H9 (cell line): Measurements from ENCODE around the gene IL25. TPM values are rescaled to one million over a fixed set of nuclear protein-coding genes. Genes with fewer than 3 reads are reported as not detected.

Source experiments
- DNase-seq: peaks from one replicate; pipeline ENCODE4 v3.0.0-alpha.2; 2017
- H2AFZ ChIP-seq: one replicate; pipeline ENCODE4 v1.6.1; 2013; ENCODE audit warnings: mild to moderate bottlenecking, low read length, control low read depth, moderate library complexity
- H2AK5ac ChIP-seq: 2 replicates; pipeline ENCODE4 v1.6.1; 2013; ENCODE audit warnings: low read length, control low read depth, mixed read lengths; ENCODE audit not compliant: insufficient read length
- H2BK120ac ChIP-seq: one replicate; pipeline ENCODE4 v1.6.1; 2013; ENCODE audit warnings: low read depth, mild to moderate bottlenecking, low read length, control low read depth, inconsistent platforms; ENCODE audit not compliant: poor library complexity, severe bottlenecking
- H2BK12ac ChIP-seq: 2 replicates; pipeline ENCODE4 v1.6.1; 2013; ENCODE audit warnings: low read length, control low read depth, mixed read lengths, low read depth; ENCODE audit not compliant: insufficient read length
- H2BK15ac ChIP-seq: 2 replicates; pipeline ENCODE4 v1.6.1; 2013; ENCODE audit warnings: low read depth, low read length, control low read depth
- H2BK20ac ChIP-seq: one replicate; pipeline ENCODE4 v1.6.1; 2013; ENCODE audit warnings: low read depth, mild to moderate bottlenecking, low read length, control low read depth, inconsistent platforms; ENCODE audit not compliant: poor library complexity, severe bottlenecking
- H2BK5ac ChIP-seq: 2 replicates; pipeline ENCODE4 v1.6.1; 2013; ENCODE audit warnings: low read length, control low read depth, mixed read lengths; ENCODE audit not compliant: insufficient read length
- H3K14ac ChIP-seq: 2 replicates; pipeline ENCODE4 v1.6.1; 2013; ENCODE audit warnings: low read length, control low read depth; ENCODE audit not compliant: insufficient read depth
- H3K18ac ChIP-seq: 2 replicates; pipeline ENCODE4 v1.6.1; 2013; ENCODE audit warnings: low read depth, mild to moderate bottlenecking, mixed read lengths, low read length, control low read depth; ENCODE audit not compliant: insufficient read length
- H3K23ac ChIP-seq: 2 replicates; pipeline ENCODE4 v1.6.1; 2013; ENCODE audit warnings: low read length, control low read depth, mixed read lengths, low read depth; ENCODE audit not compliant: insufficient read length
- H3K23me2 ChIP-seq: 2 replicates; pipeline ENCODE4 v1.6.1; 2013; ENCODE audit warnings: low read depth, mild to moderate bottlenecking, mixed read lengths, low read length, control low read depth; ENCODE audit not compliant: insufficient read length, poor library complexity, severe bottlenecking
- H3K27ac ChIP-seq: 2 replicates; pipeline ENCODE4 v1.5.1; 2013; ENCODE audit warnings: low read length, control low read depth, mixed read lengths, low read depth; ENCODE audit not compliant: insufficient read length
- H3K27me3 ChIP-seq: 2 replicates; pipeline ENCODE4 v1.6.1; 2013; ENCODE audit warnings: low read length, control low read depth, inconsistent platforms; ENCODE audit not compliant: insufficient read depth
- H3K4ac ChIP-seq: 2 replicates; pipeline ENCODE4 v1.6.1; 2013; ENCODE audit warnings: low read depth, mild to moderate bottlenecking, control low read depth, inconsistent platforms, low read length, moderate library complexity
- H3K4me1 ChIP-seq: 2 replicates; pipeline ENCODE4 v1.6.1; 2013; ENCODE audit warnings: low read length, control low read depth, inconsistent platforms; ENCODE audit not compliant: insufficient read depth
- H3K4me2 ChIP-seq: 2 replicates; pipeline ENCODE4 v1.6.1; 2013; ENCODE audit warnings: low read length, control low read depth, mixed read lengths; ENCODE audit not compliant: insufficient read length, insufficient read depth
- H3K56ac ChIP-seq: 2 replicates; pipeline ENCODE4 v1.6.1; 2013; ENCODE audit warnings: low read depth, mild to moderate bottlenecking, mixed read lengths, low read length, control low read depth; ENCODE audit not compliant: insufficient read length
- H3K79me1 ChIP-seq: 2 replicates; pipeline ENCODE4 v1.6.1; 2013; ENCODE audit warnings: low read depth, mild to moderate bottlenecking, moderate library complexity, low read length, control low read depth, inconsistent platforms; ENCODE audit not compliant: insufficient read depth, poor library complexity, severe bottlenecking
- H3K79me2 ChIP-seq: 2 replicates; pipeline ENCODE4 v1.6.1; 2013; ENCODE audit warnings: low read length, control low read depth, inconsistent platforms; ENCODE audit not compliant: insufficient read depth
- H3K9ac ChIP-seq: 2 replicates; pipeline ENCODE4 v1.6.1; 2013; ENCODE audit warnings: low read length, control low read depth, mixed read lengths; ENCODE audit not compliant: insufficient read length; ENCODE audit errors: extremely low read depth
- H3K9me3 ChIP-seq: one replicate; pipeline ENCODE4 v1.6.1; 2013; ENCODE audit warnings: low read depth, low read length, inconsistent platforms; ENCODE audit not compliant: control insufficient read depth
- H3T11ph ChIP-seq: one replicate; pipeline ENCODE4 v1.6.1; 2013; ENCODE audit warnings: mild to moderate bottlenecking, low read length, control low read depth, inconsistent platforms
- H4K20me1 ChIP-seq: one replicate; pipeline ENCODE4 v1.6.1; 2013; ENCODE audit not compliant: control insufficient read depth, insufficient read length, insufficient read depth
- H4K5ac ChIP-seq: 2 replicates; pipeline ENCODE4 v1.6.1; 2013; ENCODE audit warnings: low read depth, mild to moderate bottlenecking, mixed read lengths, low read length, control low read depth; ENCODE audit not compliant: insufficient read length
- H4K8ac ChIP-seq: replicated peaks from 2 replicates; pipeline ENCODE4 v1.6.1; 2013; ENCODE audit warnings: low read length, control low read depth, mixed read lengths, low read depth; ENCODE audit not compliant: insufficient read length
- H4K91ac ChIP-seq: 2 replicates; pipeline ENCODE4 v1.6.1; 2013; ENCODE audit warnings: low read depth, mild to moderate bottlenecking, moderate library complexity, mixed read lengths, low read length, control low read depth; ENCODE audit not compliant: insufficient read length
- H3K27ac Mint-ChIP-seq, 3 experiments: 2 replicates in 2 of 3; 3 replicates in 1 of 3; pipeline ENCODE4 v1.8.0; 2020 to 2021; ENCODE audit warnings: mixed read lengths in 3 of 3, mild to moderate bottlenecking in 1 of 3, moderate library complexity in 1 of 3
- H3K27me3 Mint-ChIP-seq: 2 replicates; pipeline ENCODE4 v1.8.0; 2021; ENCODE audit warnings: low read depth, mild to moderate bottlenecking, moderate library complexity, mixed read lengths
- H3K36me3 Mint-ChIP-seq, 3 experiments: 2 replicates in 2 of 3; 3 replicates in 1 of 3; pipeline ENCODE4 v1.8.0; 2020 to 2021; ENCODE audit warnings: low read depth in 3 of 3, mixed read lengths in 3 of 3; ENCODE audit not compliant: insufficient read depth in 1 of 3
- H3K4me1 Mint-ChIP-seq, 2 experiments: 2 replicates each; pipeline ENCODE4 v1.8.0; 2020; ENCODE audit warnings: mixed read lengths in 2 of 2
- H3K4me3 Mint-ChIP-seq, 2 experiments: 2 replicates in 1 of 2; 3 replicates in 1 of 2; pipeline ENCODE4 v1.8.0; 2020 to 2021; ENCODE audit warnings: mild to moderate bottlenecking in 2 of 2, mixed read lengths in 2 of 2, moderate library complexity in 1 of 2
- H3K9me3 Mint-ChIP-seq, 2 experiments: 2 replicates in 1 of 2; 3 replicates in 1 of 2; pipeline ENCODE4 v1.8.0; 2020; ENCODE audit warnings: mild to moderate bottlenecking in 2 of 2, mixed read lengths in 2 of 2, moderate library complexity in 1 of 2
- CTCF ChIP-seq: fragments of 200-600 bp; sonication (generic); conservative IDR thresholded peaks from 3 replicates; pipeline ENCODE4 v1.8.0; 2021; ENCODE audit warnings: antibody characterized with exemption, mild to moderate bottlenecking
- WGBS: extraction: QIAGEN DNeasy Blood & Tissue Kit; methylation state at CpG from one replicate; pipeline ENCODE4 v1.1.7; 2013; ENCODE audit warnings: missing lambda C conversion rate, low lambda C conversion rate, mixed read lengths; ENCODE audit not compliant: insufficient read length; ENCODE audit errors: extremely low coverage; 5-methylcytosine and 5-hydroxymethylcytosine counted together
- total RNA-seq: library from RNA; stranded (reverse); gene quantifications from 2 replicates; pipeline ENCODE4 v1.2.1, GENCODE V29; 2021

IL25 gene
- total RNA-seq, 1 experiment from 2014 or later: not detected

- no peaks in the 10 kb centered on the region for H3K79me1 ChIP-seq
- no peak overlapping the region for H2AK5ac ChIP-seq
- no peak overlapping the region for H3K4ac ChIP-seq
- H3K27ac ChIP-seq: no peak overlapping the region
- H3K23ac ChIP-seq: no peak overlapping the region
- H4K8ac ChIP-seq: no peak overlapping the region
- Mint-ChIP-seq H3K36me3 (no peaks in the 10 kb centered on the region; a peak in 1 of 7 replicates), H3K4me3 (no peak overlapping the region), H3K27ac (peak overlapping the region in 1 of 3 experiments; percentile 40; a peak in 1 of 7 replicates), H3K27me3 (peaks cover 46% of the 10 kb centered on the region), H3K4me1 (peaks cover 16 to 17% of the 10 kb centered on the region in 2 experiments), H3K9me3 (0 out of 5 replicates have a peak, but pooled peaks cover 0 to 3% of the 10 kb centered on the region in 2 experiments)
- TF ChIP-seq CTCF: no peak
- no peak overlapping the region for H2BK15ac ChIP-seq
- no peaks in the 10 kb centered on the region for H3K9me3 ChIP-seq
- H3K23me2 ChIP-seq: no peaks in the 10 kb centered on the region
- no peaks in the 10 kb centered on the region for H4K20me1 ChIP-seq
- H3K9ac ChIP-seq: no peak overlapping the region
- H3K4me2 ChIP-seq: no peak overlapping the region
- H3K14ac ChIP-seq: no peak overlapping the region
- no peaks in the 10 kb centered on the region for H3K79me2 ChIP-seq
- no peak overlapping the region for H2BK120ac ChIP-seq
- no peak overlapping the region for H2BK20ac ChIP-seq
- H2BK12ac ChIP-seq: no peak overlapping the region
- no peak overlapping the region for H3K18ac ChIP-seq
- peaks cover 3% of the 10 kb centered on the region; the same call in 1 of the 2 replicates for H3K4me1 ChIP-seq
- no peak overlapping the region for H4K91ac ChIP-seq
- no peak for DNase-seq
- no peak overlapping the region for H2AFZ ChIP-seq
- no peak overlapping the region for H3T11ph ChIP-seq
- H2BK5ac ChIP-seq: no peak overlapping the region
- no peak overlapping the region for H4K5ac ChIP-seq
- H3K56ac ChIP-seq: no peak overlapping the region
- no CpG with 5 or more reads among the region's 26 CpGs for WGBS
- no peaks in the 10 kb centered on the region for H3K27me3 ChIP-seq
Measured at GRCh38 chr14:23387916-23388882, 15.6 kb downstream of the IL25 start.
